Left ventricle myocardium superior (tissue), 1 donor: ENCODE measurements around the gene SPATA20. TPM values are rescaled to one million over a fixed set of nuclear protein-coding genes. Genes with fewer than 3 reads are reported as not detected.

Source experiments
- ATAC-seq: fragments of 200-7000 bp; cut with Tn5 transposase; one replicate; pipeline ENCODE4 v1.9.1; 2020; ENCODE audit warnings: mild to moderate bottlenecking, moderate library complexity
- DNase-seq: peaks from one replicate; pipeline ENCODE4 v3.0.0-alpha.2; 2020
- intact Hi-C: fragments of 100-400 bp; cut with micrococcal nuclease; formaldehyde crosslinking; loops from one replicate; pipeline ENCODE4 v1.11.0; 2022
- long read RNA-seq: library from polyadenylated mRNA; unstranded; transcript quantifications from one replicate; pipeline ENCODE4 v2.0.0, GENCODE V29; 2021
- total RNA-seq: library from RNA; stranded (reverse); fragmentation: NEBNext Ultra II Directional; extraction: Animal tissue kit (Norgen Biotek cat#: 25700); gene quantifications from one replicate; pipeline ENCODE4 v1.2.1, GENCODE V29; 2021
- donor health status: DM: no; HTN: yes; CAD: no; lungs with severe emphysema.

Gene SPATA20
- total RNA-seq, result 68.7 TPM
- long read RNA-seq, transcript SPATA20-202 (16 exons, 2,634 nt), result minor isoform, 23 of 216 reads
- long read RNA-seq, transcript SPATA20-205 (17 exons, 2,734 nt), result minor isoform, 52 of 216 reads
- long read RNA-seq, transcript SPATA20-201 (17 exons, 2,719 nt), result major isoform, 63 of 216 reads
- long read RNA-seq, partial matches to known transcripts, result 45 of 216 reads
- long read RNA-seq, other reads (novel, unspliced or antisense), result 33 of 216 reads

DNA sequence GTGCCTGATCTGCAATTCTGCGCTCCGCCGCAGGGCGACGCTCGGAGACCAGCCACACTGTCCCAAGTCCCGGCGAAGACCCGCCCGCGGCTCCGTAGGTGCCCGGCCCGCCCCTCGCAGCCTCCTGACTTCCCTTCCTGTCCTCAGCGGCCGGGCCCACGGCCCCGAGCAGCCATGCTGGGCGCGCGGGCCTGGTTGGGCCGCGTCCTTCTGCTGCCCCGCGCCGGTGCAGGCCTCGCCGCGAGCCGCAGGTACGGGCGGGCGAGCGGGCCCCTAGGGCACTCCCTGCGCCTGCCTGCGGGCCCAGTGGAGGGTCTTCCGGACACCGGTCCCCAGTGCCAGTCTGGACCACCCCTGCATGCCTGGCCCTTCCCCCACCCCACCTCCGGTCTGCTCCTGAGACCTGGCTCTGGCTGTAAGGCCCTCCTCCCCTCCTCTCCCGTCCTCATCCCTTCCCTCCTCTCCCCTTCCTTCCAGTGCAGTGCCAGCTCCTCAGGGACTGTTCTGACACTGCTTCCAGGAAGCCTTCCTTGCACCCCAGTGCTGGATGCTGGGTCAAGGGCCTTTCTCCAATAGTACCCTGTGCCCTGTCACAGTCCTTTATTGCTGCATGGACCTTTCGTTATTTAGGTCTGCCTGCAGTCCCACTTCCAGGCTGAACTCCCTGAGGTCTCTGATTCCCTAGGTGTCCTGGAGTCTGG, at the start of gene SPATA20:
TSS of gene SPATA20 (plus strand) at position 140 of the 701 bp plus-strand sequence. CDS start at position 175, 35 bp downstream.
- ATAC-seq, result peak; percentile 84
- intact Hi-C loops, result loop anchor here (5.0 kb wide), 1 partner anchor 80 kb away; no protein-coding TSS in a partner anchor
- DNase-seq, result peak; percentile 97

DNA sequence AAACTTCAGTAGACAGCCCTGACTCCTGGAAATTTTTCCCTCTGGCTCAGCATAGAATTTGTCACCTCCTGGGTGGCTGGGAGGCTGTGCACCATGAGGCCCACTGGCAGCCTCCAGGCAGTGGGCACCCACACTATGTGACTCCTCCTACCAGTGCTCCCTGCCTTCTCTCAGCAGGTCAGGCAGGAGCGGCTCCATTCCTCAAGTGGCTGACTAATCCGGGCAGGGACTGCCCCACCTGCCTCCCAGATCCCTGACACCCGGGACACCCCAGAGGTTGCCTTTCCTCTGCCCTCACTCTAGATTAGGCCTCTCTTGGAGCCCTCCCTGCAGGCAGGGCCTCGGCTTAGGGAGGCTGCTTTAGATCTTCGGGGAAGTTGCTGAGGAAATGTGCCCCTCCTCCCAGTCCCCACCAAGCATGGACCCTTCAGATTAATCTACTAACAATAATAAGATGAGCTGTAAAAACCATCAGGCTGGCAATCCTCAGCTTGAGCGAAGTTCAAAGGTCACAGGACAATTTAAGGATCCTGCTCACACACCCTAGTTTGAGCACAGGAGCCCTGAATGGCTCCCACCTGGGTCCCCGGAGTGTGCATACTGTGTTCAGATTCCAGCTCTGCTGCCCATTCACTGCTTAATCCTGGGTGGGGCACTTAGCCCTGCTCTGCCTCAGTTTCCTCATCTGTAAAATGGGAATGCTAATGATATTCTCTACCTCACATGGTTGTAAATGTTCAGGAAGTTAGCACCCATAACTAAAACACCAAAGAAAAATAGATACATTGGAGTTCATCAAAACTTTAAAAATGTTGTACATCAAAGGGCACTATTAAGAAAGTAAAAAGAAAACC, 48.7 kb upstream of the SPATA20 start:
- no peak for DNase-seq
- ATAC-seq, result no peak
- intact Hi-C loops, result no loop called here

DNA sequence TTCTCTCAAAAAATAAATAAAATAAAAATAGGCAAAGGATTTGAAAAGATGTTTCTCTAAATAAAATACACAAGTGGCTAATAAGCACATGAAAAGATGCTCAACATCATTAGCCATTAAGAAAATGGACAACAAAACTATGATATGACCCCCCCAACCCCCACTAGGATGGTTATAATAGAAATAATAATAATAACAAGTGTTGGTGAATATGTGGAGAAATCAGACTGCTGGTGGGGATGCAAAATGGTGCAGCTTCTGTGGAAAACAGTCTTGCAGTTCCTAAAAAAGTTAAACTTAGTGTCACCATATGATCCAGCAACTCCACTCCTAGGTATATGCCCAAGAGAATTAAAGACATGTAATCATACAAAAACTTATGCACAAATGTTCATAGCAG, 47.7 kb upstream of the SPATA20 start:
- intact Hi-C loops, result no loop called here
- ATAC-seq, result no peak
- no peak for DNase-seq

DNA sequence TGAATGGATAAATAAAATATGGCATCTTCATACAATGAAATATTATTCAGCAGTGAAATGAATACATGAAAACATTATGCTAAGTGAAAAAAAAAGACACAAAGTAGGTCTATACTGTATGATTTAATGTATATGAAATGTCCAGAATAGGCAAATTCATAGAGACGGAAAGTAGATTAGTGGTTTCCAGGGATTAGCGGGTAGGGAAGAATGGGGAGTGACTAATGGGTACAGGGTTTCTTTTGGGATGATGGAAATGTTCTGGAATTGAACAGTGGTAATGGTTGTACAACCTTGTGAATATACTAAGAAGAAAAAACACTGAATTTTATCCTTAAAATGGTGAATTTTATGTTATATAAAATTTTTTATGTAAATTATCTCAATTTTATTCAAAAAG, 47.3 kb upstream of the SPATA20 start:
- intact Hi-C loops, result no loop called here
- DNase-seq, result no peak
- no peak for ATAC-seq

DNA sequence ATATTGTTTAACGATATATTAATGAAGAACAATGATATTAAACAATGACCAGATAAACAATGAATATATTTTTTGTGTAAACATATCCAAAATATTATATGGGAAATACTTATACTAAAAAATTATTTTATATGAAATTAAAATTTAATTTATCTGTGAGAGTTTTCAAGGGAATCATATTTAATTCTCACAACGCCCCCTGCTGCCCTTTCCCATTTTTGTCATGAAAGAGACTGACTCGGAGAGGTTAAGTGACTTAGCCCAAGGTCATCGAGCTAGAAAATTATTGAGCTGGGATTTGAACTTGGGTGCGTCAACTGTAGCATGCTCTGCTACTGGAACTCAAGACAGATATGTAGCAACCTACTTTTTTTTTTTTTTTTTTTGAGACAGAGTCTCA, 45.9 kb upstream of the SPATA20 start:
- intact Hi-C loops, result no loop called here
- DNase-seq (no peak), ATAC-seq (no peak)

DNA sequence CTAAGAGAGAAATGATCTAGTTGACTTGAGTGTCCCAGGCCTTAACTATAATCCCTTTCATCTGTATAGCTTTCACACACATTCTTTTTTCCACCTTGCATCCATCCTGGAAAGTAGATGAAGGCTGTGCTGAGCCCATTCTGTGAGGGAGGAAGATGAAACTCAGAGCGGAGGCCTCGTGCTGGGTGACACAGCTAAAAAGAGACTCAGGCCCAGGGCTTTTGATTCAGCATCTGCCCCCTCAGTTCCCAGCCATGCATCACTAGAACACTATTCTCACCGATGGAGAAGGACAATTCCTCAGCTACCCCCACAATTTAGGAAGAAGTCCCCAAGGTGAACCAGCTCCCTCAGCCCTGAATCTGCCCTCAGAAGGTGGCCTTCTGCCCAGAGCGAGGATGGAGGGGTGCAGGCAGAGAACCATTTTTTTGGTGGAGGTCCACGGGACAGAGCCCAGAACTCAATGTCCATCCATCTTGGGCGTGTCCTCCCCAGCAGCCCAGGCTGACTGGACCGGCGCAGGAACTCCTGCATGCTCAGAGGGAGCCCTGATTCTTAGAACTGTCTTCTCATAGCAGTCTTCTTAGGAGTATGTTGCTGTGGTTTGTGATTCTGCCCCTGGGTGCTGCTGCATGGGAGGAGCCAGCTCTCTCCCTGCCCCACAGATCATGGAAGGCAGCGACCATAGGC, 44.5 kb upstream of the SPATA20 start:
- ATAC-seq (no peak), DNase-seq (no peak)
- intact Hi-C loops, result no loop called here

DNA sequence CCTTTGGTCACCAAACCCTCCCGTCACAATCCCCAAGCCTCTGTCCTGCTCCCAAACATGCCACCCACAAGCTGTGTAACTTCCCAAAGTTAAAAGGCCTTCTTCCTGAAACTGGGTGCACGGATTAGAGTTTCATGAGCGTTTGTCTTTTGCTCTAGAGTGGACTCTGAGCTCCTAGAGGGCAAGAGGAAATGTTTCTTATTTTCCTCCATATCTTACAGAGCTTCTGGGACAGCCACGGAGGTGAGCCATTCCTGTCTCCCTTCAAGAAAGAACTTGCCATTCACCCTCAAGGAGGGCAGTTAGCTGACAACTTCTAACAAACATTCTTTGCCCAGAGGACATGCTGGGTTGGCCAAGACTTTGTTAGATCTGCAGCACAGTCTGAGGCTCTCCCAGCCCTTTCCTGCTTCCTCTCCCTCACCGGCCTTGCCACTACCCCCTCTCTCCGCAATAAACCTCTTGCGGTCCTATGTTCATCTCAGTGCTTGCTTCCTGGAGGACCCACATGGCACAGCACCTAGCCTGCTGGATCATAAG, 41.3 kb upstream of the SPATA20 start:
- intact Hi-C loops, result no loop called here
- ATAC-seq, result no peak

DNA sequence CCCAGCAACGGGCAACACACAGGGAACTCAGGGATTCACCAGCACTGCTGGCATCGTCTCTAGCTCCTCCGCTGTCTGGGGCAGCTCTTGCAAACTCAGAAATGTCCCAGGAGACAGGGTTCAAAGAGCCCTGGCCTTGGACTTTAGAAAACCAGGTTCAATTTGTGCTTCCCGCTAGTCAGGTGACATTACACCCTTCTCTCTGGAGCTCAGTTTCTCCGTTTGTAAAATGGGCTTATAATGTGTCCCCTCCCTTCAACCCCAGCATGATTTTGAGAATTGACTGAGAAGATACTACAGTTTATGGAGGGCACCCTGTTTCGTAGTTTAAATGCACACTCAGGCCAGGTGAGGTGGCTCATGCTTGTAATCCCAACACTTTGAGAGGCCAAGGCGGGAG, 40.7 kb upstream of the SPATA20 start:
- no peak for DNase-seq
- no peak for ATAC-seq
- intact Hi-C loops, result no loop called here

More for the DNA sequence above, 41.3 kb upstream of the SPATA20 start:
- DNase-seq, result no peak

DNA sequence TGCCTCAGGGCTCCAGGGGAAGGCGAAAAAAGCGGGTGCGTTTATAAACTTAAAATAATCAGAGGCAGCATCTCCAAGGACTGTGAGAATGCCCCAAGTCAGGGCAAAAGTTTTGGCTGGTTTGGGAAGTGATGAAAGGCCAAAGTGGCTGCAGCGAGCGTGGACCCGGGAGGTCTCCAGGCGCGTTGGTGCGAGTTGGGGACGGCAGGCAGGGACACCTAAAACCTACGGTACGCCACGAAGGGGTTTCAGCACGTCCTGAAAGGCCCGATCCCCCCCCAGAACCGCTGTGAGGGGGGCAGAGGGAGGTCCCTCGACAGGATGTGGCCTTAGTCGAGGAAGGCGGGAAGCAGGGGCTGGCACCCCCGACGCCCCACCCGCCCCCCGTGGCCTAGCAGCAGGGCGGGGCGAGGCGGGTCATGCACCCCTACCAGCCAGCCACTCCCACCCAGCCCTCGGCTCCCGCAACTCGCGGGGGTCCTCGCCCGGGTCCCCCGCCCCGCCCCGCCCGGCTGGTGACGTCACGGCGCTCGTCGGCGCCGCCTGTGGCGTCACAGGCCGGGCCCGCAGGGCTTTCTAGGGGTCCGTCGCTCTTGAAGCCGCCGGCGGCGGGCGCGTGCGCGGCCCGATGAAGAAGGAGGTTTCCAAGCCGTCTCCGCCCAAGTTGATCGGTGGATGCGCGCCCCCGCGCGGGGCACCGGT, 39.0 kb upstream of the SPATA20 start, which contains the start of gene MYCBPAP:
TSS of gene MYCBPAP (plus strand) at position 569 of the 702 bp plus-strand sequence. CDS start 236 bp downstream, outside the sequence.
- ATAC-seq (peak; percentile 87), DNase-seq (peak; percentile 92)
- intact Hi-C loops, result no loop called here

DNA sequence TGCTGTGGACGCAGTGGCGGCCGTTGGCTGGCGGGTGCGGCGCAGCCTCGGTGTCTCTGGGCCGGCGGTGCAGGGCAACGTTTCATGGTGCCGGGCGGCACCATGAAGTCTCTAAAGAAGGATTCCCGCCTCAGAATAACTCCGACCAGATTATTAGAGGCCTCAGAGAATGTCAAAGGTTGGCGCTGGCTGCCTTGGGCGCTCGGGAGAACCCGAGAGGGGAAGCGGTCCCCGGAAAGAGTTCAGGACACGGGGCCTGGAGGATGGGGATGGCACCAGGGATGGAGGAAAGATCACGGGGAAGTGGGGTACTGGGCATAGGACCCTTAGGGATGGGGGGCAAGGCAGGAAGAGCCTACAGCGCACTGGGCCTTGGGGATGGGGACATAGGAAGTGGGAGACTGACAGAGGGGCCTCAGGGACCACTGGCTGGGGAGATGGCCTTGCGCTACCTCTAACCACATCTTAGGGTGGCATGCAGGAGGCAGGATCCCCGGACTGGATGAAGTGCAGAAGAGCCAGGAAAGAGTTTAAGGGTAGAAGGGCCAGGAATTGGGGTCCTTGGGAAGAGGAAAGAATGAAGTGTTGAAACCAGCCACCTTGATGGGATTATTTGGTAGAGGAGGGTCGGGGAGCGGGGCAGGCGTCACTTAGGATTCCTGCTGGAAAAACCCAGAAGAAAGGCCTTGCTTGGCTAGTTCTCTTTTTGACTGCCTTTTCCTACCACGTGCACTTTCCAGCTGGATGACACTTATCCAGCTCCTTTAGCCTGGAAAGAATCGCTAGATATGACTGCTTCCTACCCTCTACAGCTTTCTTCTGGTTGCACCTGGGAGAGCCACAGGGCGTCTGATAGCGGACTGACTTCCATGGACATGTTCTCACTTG, 38.2 kb upstream of the SPATA20 start:
- DNase-seq, result peak; percentile 31
- ATAC-seq, result peak; percentile 5
- intact Hi-C loops, result no loop called here

DNA sequence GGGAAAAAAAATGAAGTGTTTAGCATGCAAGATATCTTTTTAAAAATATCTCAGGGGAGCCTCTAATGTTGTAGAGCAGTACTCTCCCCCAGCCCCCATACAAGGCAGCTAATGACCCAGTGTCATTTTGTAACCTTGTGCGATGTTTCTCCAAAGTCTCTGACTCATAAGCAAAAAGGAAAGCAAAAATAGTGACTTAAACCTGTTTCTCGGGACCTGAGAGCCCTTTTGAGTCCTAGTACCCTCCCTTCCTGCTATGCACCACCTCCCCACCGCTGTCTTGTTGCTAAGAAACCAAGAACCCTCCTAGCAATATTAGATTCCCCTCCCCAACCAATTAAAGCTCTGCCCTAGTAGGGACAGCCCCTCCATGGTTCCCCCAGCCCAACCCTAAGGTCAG, 35.9 kb upstream of the SPATA20 start:
- no peak for ATAC-seq
- intact Hi-C loops, result no loop called here
- no peak for DNase-seq

DNA sequence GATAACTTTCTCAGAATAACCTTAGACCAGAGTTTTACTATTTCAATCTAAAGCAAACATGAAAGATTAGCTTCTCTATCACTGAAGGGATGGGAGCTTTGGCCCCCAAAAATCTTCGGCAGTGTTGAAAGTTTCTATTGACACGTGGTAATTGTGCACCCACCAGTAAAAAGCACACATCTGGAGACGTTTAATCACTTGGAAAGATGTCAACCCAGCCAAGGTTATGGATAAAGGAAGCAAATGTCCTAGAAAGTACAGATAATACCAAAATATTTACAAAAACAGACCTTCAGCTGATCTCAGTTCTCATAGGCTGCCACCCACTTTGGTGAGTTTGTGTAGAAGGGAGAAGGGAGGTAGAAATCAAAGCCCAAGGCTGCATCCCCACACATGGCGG, 33.5 kb upstream of the SPATA20 start:
- intact Hi-C loops, result no loop called here

DNA sequence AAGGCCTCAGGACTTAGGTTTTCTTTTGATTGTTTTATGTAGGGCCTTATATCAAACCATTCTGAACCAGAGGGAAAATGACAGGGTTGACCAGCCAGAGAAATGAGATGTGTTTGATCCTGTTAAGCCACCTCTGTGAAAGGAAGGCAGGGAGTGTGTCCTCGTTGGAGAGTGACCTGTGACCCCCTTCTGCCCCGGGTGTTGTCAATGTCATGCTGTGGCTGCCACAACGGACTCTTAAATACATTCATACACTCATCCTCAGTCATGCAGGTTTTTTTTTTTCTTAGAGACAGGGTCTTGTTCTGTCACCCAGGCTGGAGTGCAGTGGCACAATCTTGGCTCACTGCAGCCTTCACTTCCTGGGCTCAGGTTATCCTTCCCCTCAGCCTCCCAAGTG, 32.6 kb upstream of the SPATA20 start:
- no peak for ATAC-seq
- no peak for DNase-seq
- intact Hi-C loops, result no loop called here

More for the DNA sequence above, 33.5 kb upstream of the SPATA20 start:
- ATAC-seq (no peak), DNase-seq (no peak)

DNA sequence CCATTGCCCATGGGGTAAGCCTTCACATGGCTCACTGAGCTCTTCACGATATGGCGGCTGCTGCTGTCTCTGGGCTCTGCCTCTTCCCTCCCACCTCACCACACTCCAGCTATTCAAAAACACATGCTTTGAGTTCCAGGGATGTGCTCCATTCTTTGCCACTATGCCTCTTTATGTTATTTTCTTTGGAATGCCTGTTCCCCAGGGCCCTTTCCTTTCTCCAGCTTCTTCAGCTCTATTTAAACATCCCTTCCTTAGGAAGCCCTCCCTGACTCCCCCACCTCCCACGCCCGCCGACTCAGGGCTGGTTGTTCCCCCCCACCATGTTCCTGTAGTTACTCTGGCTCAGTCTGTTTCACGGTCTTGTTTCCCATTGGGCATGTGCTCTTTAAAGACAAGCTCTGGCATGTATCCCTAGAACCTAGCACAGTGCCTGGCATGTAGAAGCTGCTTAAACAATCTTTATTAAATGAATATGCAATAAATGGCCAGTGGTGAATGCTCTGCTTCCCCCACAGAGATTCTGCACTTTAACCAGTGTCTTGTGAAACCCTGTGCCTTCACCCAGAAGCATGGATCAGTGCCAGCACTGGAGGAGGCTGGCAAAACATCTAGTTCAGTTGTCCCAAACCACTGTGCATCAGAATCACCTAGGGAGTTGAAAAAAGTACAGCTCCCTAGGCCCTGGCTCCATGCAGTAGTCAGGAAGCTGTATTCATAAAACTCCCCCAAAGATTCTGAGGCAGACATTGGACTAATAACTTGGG, 31.9 kb upstream of the SPATA20 start:
- intact Hi-C loops, result no loop called here
- DNase-seq (peak; percentile 64), ATAC-seq (peak; percentile 65)

DNA sequence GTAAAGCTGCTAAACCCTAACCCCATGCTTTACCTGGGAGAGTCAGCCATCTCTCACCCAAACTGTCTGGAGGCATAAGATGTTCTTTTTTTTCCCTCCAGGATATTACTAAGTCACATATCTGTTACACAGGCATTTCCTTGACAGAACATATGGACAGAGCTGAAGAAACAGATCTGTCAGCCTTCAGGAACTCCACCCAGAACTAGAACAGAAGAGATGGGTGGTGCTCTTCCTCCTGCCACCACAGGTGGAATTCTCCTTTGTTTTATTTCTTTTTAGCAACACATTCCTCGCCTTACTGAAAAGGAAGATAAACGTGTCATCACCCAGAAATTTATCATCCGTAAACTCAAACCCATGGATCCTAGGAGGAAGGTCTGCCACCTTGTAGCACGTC, 30.0 kb upstream of the SPATA20 start:
- DNase-seq, result no peak
- peak; percentile 40 for ATAC-seq
- intact Hi-C loops, result no loop called here

DNA sequence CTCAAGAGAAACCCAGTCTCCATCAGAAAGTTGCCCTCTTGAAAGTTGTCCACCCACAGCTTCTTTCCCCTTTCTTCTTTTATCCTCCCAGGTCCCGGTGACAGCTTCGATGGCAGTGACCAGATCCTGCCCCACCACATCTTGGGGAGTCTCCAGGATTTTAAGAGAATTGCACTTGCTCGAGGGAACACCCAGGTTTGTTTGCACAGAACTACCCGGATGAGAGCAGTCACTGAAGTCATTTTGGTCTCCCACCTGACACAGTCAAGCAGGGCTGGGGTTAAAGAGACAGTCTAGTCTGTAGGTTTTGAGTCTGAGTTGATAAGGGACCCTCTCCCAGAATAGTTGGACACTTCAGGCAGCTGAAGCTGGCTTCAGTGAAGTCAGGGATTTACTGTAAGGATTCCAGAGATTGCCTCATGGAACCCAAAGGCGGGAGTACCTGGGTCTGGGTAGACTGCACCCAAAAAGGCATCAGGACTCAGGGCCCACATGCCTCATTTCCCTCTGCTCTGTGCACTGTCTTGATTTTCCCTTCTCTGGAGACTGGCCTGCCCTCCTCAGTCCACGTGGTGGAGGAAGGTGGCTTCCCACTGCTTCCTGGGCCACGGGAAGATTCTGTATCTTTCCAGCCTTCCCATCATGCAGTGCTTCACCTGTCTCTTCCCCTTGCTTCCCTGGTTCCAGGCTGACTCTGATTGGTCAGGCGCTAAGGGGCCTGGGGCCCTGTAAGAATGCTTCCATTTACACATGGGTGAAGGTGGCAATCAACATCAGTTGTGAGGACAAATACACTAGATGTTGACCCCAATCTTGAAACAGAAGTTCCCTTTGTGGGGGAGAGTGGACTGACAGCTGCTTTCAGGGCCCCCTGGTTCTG, 29.2 kb upstream of the SPATA20 start:
- intact Hi-C loops, result no loop called here
- no peak for DNase-seq
- ATAC-seq, result no peak
